COLO668 (cell line): ENCODE data around the gene RGS7.

Experiments
- DNase-seq: peaks from one replicate; lab custom pipeline; 2025; ENCODE audit not compliant: unreplicated experiment; lab: John Stamatoyannopoulos, UW

The RGS7 gene

GRCh38 chr1:240854367-240854766 lies 502.6 kb downstream of the RGS7 start:
- DNase-seq: no peak

- no peak for DNase-seq
Measured at GRCh38 chr1:240847325-240847724, 509.7 kb downstream of the RGS7 start.

DNA sequence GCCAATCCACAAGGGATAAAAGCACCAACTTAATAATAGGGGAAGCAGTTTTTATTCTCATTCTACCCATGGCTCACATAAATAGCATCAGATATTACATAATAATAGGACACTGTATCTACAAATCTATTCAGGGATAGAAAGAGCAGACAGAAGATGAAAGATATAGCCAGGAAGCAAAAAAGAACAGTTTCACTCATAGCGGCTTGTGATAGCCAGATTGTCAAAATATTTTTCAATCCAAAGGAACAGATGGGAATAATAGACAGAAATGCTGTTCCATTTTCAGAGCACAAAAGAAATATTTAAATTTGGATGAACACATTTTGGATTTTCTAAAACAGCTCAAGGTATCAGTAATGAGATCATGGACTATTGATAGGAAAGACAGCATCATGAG lies 512.5 kb downstream of the RGS7 start:
- DNase-seq: no peak

GRCh38 chr1:240843798-240844197 lies 513.2 kb downstream of the RGS7 start:
- no peak for DNase-seq

DNA sequence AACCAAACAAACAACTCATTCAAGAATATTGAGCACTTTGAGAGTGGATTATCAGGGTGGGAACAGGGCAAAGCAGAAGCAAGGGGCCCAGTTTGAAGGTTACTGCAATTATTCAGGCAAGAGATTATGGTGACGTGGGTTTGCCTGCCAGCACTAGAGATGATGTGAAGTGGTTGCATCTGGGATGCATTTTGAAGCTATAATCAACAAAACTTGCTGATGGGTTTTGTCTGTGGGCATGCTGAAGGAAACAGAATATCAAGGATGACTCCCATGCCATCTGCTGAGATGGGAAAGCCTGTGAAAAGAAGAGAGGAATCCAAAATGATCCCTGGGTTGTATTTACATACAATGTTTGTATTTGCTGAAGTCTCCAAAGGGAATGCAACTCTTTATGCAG lies 520.7 kb downstream of the RGS7 start:
- no peak for DNase-seq

DNA sequence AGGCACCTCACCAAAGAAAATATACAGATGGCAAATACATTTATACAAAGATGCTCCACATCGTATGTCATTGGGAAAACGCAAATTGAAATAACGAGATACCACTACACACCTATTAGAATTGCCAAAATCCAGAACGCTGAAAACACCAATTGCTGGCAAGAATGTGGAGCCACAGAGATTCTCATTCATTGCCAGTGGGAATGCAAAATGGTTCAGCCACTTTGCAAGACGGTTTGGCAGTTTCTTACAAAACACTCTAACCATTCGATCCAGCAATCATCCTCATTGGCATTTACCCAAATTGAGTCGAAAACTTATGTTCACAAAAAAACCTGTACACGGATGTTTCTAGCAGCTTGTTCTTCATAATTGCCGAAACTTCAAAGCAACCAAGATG lies 521.7 kb downstream of the RGS7 start:
- DNase-seq: no peak

GRCh38 chr1:240833075-240833474 lies 523.9 kb downstream of the RGS7 start:
- DNase-seq: no peak

GRCh38 chr1:240831922-240832321 lies 525.1 kb downstream of the RGS7 start:
- DNase-seq: no peak

- DNase-seq: no peak
Measured at GRCh38 chr1:240831191-240831631, 525.8 kb downstream of the RGS7 start.

DNA sequence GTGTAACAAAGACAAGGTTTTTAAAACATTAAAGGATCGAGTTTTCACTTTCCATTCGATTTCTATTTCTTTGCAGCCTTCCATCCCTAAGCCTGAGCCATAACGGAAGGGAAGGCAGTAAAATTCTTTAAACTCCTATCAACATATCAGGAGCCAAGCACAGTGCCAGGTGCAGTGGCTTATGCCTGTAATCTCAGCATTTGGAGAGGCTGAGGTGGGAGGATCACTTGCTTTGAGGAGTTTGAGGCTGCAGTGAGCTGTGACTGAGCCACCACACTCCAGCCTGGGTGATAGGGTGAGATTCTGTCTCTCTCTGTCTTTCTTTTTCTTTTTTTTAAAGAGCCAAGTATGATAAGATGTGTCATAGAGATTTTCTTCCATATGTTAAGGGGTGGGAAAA lies 527.5 kb downstream of the RGS7 start:
- no peak for DNase-seq

GRCh38 chr1:240827786-240828185 lies 529.2 kb downstream of the RGS7 start:
- no peak for DNase-seq

- DNase-seq: no peak
Measured at GRCh38 chr1:240824238-240824637, 532.8 kb downstream of the RGS7 start.

- no peak for DNase-seq
Measured at GRCh38 chr1:240823357-240823756, 533.6 kb downstream of the RGS7 start.

DNA sequence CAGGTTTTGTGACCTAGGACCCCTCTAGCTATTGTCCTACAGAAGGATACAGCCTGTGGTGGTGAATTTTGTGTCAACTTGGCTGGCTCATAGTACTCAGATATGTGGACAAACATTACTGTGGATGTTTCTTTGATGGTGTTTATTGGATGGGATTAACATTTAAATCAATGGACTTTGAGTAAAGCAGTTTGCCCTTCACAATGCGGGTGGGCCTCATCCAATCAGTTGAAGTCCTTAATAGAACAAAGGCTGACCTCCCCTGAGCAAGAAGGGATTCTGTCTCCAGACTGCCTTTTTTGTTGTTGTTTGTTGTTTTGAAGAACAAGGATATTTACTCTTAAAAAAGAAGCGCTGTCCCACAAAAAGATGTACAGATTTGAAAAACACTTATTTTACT lies 535.1 kb downstream of the RGS7 start:
- no peak for DNase-seq

- no peak for DNase-seq
Measured at GRCh38 chr1:240820816-240821215, 536.2 kb downstream of the RGS7 start.

- no peak for DNase-seq
Measured at GRCh38 chr1:240816472-240816871, 540.5 kb downstream of the RGS7 start.

- no peak for DNase-seq
Measured at GRCh38 chr1:240813720-240814119, 543.3 kb downstream of the RGS7 start.

DNA sequence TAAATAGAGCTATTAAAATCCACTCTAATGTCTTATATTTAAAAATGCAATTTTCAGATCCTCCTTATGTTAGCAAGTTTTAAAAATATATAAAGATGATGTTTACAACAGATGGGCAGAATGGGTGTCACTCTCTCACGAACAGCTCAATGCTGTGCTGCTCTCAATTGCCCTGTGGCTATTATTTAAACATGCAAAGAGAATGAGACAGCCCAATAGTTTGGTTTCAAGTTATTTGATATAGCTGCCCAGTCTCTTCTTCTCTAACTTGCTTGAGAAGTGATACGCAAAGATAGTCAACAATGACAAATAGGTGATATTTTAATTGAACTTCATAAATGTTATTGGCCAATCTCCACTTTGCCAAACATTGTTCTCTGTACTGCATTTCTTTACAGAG lies 545.7 kb downstream of the RGS7 start:
- no peak for DNase-seq

DNA sequence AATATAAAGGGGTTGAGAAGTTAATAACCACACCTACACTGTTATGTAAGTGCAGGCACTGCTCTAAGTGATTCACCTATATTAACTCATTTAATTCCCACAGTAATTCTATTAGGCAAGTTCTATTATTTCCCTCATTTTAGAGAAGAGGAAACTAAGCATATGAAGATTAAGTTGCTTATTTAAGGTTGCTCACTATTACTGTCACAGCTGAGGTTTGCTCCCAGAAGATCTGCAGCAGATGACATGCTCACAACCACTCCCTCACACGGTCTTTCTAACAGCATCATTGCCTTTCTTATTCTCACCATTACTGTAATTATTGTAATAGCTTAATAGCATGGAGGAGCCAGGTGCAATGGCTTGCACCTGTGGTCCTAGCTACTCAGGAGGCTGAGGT lies 548.6 kb downstream of the RGS7 start:
- DNase-seq: no peak

DNA sequence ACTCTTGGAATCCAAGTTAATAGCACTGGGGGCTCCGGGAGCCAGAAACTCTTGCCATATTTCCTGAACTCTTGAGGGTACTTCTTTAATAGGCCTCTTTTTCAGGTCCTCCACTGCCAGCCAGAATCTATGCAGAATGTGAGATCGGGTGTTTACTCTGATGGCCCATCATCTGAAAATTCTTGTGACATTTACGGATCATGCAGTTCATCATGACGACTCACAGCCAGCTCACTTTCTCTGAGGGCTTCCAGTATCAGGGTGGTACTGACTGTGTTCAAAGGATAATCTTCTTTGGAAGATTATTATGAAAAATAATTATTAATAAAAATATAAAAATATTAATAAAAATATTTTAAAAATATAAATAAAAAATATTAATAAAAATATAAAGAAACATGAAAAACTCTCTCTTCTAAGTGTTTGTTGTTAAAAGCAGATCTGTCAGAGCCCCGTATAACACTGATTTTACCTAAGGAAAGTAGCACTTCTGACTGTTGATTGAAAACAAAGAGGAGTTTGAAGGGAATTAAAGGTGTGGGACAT lies 550.7 kb downstream of the RGS7 start:
- no peak for DNase-seq

- no peak for DNase-seq
Measured at GRCh38 chr1:240804475-240804874, 552.5 kb downstream of the RGS7 start.

- DNase-seq: no peak
Measured at GRCh38 chr1:240803151-240803550, 553.9 kb downstream of the RGS7 start.

- DNase-seq: no peak
Measured at GRCh38 chr1:240802271-240802670, 554.7 kb downstream of the RGS7 start.

GRCh38 chr1:240801442-240801841 lies 555.6 kb downstream of the RGS7 start:
- no peak for DNase-seq
